Stimulated activated CD4-positive, alpha-beta T cell treated with anti-CD3 and anti-CD28 coated beads, Interleukin-4, amount 100 ng/mL, for 24 hours (primary cell): ENCODE data around the gene MYCBP2.
"Not testable (repeated sequence)": the region's sequence is repeated elsewhere in the genome, so short reads cannot be mapped to it uniquely, and the experiment has no call there.

Experiments used
- DNase-seq: peaks from one replicate; pipeline ENCODE4 v3.0.0-alpha.2; 2020

The MYCBP2 gene

GRCh38 chr13:77338329-77338728 is 11.4 kb upstream of the MYCBP2 start:
- DNase-seq, result no peak

GRCh38 chr13:77337159-77337558 is 10.3 kb upstream of the MYCBP2 start:
- DNase-seq, result no peak

GRCh38 chr13:77335543-77335942 is 8.6 kb upstream of the MYCBP2 start:
- no peak for DNase-seq

GRCh38 chr13:77333594-77333993 is 6.7 kb upstream of the MYCBP2 start:
- no peak for DNase-seq

GRCh38 chr13:77331421-77331820 is 4.5 kb upstream of the MYCBP2 start:
- DNase-seq, result no peak

GRCh38 chr13:77329911-77330584 is 3.2 kb upstream of the MYCBP2 start:
- no peak for DNase-seq

- peak; percentile 92 for DNase-seq
Measured at GRCh38 chr13:77329133-77329910, 2.4 kb upstream of the MYCBP2 start.

GRCh38 chr13:77328819-77329132 is 1.9 kb upstream of the MYCBP2 start:
- DNase-seq, result no peak

- no peak for DNase-seq
Measured at GRCh38 chr13:77325371-77325980, 1.4 kb downstream of the MYCBP2 start.

GRCh38 chr13:77323858-77324257 is 3.0 kb downstream of the MYCBP2 start:
- no peak for DNase-seq

GRCh38 chr13:77319536-77319935 is 7.4 kb downstream of the MYCBP2 start:
- no peak for DNase-seq

- no peak for DNase-seq
Measured at GRCh38 chr13:77318741-77319140, 8.2 kb downstream of the MYCBP2 start.

- no peak for DNase-seq
Measured at GRCh38 chr13:77316430-77316829, 10.5 kb downstream of the MYCBP2 start.

- DNase-seq, result not testable (repeated sequence)
Measured at GRCh38 chr13:77315509-77315908, 11.4 kb downstream of the MYCBP2 start.

- DNase-seq, result no peak
Measured at GRCh38 chr13:77313923-77314322, 13.0 kb downstream of the MYCBP2 start.

GRCh38 chr13:77312311-77312710 is 14.6 kb downstream of the MYCBP2 start:
- no peak for DNase-seq

GRCh38 chr13:77310579-77311279 is 16.2 kb downstream of the MYCBP2 start:
- DNase-seq, result no peak

- no peak for DNase-seq
Measured at GRCh38 chr13:77310161-77310560, 16.7 kb downstream of the MYCBP2 start.

- DNase-seq, result no peak
Measured at GRCh38 chr13:77309254-77309653, 17.6 kb downstream of the MYCBP2 start.

- no peak for DNase-seq
Measured at GRCh38 chr13:77306458-77306857, 20.4 kb downstream of the MYCBP2 start.

GRCh38 chr13:77305266-77305665 is 21.6 kb downstream of the MYCBP2 start:
- no peak for DNase-seq

GRCh38 chr13:77300176-77301037 is 26.5 kb downstream of the MYCBP2 start:
- no peak for DNase-seq

GRCh38 chr13:77299587-77299986 is 27.3 kb downstream of the MYCBP2 start:
- DNase-seq, result no peak
